Activated T-helper 9 cell treated with anti-CD3 and anti-CD28 coated beads, Interleukin-2, amount 50 U/mL, for 16 hours (primary cell): ENCODE results near the gene CDC37.
"Not testable (repeated sequence)": the region's sequence is repeated elsewhere in the genome, so short reads cannot be mapped to it uniquely, and the experiment has no call there.

ENCODE experiments used
- DNase-seq: peaks from one replicate; pipeline ENCODE4 v3.0.0-alpha.2; 2020; ENCODE audit warnings: low read depth

CDC37 gene

GRCh38 chr19:10395003-10395402, 8.3 kb downstream of the CDC37 start:
- no peak for DNase-seq

GRCh38 chr19:10393137-10393536, 10.2 kb downstream of the CDC37 start:
- no peak for DNase-seq

GRCh38 chr19:10392120-10392519, 11.2 kb downstream of the CDC37 start:
- no peak for DNase-seq

DNA sequence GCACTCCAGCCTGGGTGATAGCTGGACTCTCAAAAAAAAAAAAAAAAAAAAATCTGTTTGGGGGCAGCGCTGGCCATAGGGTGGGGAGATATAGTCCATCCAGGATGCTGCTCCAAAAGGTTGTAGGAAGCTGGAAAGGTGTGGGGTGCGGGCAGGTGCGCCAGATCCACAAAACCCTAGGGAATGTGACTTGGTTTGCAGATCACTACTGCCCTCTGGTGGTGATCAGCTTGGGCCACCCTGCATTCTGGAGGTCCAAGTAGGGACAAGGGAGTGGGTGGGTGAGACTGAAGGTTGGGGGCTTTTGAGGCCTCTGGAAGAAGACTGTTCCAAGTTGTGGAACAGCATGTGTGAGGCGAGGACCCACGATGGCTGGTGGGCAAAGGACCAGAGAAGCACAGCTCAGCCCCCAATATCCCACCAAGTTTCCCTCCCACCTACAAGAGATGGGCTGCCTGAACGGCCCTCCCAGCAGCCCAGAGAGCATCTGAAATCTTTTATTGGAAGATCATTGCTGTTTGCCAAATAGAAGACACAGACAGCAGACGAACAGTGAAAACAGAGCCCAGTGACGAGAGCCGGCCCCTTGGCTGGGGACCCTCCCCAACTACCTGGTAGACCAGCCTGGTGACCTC, 12.6 kb downstream of the CDC37 start:
- peak; percentile 52 for DNase-seq

DNA sequence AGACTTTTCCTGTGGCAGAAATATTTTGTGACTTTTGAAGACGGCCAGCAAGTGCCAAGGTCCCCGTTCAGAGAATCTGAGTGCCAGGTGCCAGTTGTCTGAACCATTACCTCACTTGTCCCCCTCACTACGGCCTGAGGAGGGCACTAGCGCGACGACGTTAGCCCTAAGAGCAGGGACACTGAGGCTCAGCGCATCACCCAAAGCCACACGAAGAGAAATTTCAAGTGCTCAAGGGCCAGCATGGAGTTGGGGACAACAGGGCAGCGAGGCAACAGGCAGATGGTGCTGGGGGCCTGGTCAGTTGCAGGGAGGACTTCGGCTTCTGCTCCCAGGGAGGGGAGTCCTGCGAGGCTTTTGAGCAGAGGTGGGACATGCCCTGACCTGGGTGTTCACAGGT, 13.5 kb downstream of the CDC37 start:
- no peak for DNase-seq

DNA sequence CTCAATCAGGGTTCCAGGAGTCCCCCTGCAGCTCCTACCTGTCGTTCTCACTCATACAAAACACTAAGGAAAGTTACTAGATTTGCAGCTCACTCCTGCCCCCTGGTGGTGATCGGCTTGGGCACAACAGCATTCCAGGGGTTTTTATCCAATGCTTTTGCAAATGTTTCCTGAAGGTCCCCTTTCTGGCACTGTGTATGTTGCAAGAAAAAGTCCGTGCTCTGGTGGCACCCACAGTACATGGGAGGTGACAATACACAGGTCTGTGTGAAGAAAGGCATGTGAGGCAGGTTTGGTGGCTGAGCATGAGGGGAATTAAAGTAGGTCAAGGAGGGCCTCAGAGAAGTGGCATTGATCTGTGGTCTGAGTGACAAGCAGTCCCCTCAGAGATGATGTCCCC, 14.4 kb downstream of the CDC37 start:
- DNase-seq = peak; percentile 75

- no peak for DNase-seq
These were observed 18.8 kb downstream of the CDC37 start for GRCh38 chr19:10384580-10384979.

DNA sequence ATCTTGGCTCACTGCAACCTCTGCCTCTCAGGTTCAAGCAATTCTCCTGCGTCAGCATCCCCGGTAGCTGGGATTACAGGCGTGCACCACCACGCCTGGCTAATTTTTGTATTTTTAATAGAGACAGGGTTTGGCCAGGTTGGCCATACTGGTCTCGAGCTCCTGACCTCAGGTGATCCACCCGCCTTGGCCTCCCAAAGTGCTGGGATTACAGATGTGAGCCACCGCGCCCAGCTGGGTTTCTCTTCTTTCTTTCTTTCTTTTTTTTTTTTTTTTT, 20.2 kb downstream of the CDC37 start:
- DNase-seq = not testable (repeated sequence)

- DNase-seq = peak; percentile 89
These were observed 22.8 kb downstream of the CDC37 start, which contains the start of gene TYK2 for GRCh38 chr19:10380313-10381102. Gene TYK2, minus strand, starts transcription at chr19:10380572. Its CDS starts 2,166 bp downstream, at chr19:10378406.

- DNase-seq = no peak
These were observed 23.4 kb downstream of the CDC37 start for GRCh38 chr19:10379880-10380312.

DNA sequence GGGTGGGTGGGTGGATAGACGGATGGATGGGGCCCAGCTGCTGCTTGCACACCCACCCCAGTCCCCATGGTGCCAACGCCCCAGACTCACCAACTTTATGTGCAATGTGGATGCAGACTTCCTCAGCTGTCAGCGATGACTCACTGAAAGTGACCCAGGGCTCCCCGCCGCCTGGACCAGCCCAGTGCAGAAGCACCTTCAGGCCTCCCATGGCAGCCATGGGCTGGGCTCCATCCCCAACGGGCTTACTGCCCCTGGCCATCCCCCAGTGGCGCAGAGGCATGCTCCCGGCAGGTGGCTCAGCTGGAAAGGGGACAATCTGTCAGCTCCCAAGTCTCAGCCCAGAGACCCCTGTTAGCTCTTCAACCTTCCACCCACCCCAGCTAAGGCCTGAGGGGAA, 25.2 kb downstream of the CDC37 start:
- DNase-seq = no peak

DNA sequence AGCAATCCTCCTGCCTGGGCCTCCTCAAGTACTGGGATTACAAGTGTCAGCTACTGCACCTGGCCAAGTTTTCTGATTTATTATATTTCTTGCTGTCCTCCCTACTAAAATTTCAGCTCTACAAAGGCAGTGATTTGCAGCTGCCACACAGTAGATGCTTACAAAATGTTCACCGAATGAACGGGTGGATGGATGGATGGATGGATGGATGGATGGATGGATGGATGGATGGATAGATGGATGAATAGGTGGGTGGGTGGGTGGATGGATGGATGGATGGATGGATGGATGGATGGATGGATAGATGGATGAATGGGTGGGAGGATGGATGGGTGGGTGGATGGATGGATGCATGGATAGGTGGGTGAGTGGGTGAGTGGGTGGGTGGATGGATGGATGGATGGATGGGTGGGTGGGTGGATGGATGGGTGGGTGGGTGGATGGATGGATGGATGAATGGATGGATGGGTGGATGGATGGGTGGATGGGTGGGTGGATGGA, 26.2 kb downstream of the CDC37 start:
- DNase-seq = not testable (repeated sequence)

GRCh38 chr19:10374931-10375330, 28.4 kb downstream of the CDC37 start:
- DNase-seq = no peak

DNA sequence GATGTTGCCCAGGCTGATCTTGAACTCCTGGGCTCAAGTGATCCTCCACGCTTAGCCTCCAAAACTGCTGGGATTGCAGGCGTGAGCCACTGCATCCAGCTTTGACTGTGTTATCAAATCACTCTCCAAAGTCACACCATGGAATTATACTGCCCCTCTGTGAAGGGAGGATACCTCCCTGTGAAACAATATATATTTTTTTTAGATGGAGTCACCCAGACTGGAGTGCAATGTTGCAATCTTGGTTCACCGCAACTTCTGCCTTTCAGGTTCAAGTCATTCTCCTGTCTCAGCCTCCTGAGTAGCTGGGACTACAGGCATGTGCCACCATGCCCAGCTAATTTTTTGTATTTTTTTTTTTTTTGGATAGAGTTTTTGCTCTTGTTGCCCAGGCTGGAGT, 30.7 kb downstream of the CDC37 start:
- no peak for DNase-seq

GRCh38 chr19:10368101-10368803, 35.1 kb downstream of the CDC37 start:
- DNase-seq = no peak

DNA sequence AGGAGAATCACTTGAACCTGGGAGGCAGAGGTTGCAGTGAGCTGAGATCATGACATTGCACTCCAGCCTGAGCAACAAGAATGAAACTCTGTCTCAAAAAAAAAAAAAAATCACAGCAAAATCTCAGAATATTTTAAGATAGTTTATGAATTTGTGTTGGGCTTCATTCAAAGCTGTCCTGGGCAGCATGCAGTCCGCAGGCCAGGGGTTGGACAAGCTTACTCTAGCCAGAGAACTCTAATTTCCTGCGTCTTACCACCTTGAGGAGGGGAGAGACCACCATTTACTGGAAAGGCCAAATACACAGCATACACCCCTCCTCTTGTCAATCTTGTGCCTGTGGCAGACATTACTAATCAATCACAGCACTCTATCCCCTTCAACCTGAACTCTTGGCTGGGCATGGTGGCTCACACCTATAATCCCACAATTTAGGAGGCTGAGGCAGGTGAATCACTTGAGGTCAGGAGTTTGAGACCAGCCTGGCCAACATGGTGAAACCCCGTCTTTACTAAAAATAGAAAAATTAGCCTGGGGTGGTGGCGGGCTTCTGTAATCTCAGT, 36.3 kb downstream of the CDC37 start:
- DNase-seq = not testable (repeated sequence)

- no peak for DNase-seq
These were observed 37.8 kb downstream of the CDC37 start for GRCh38 chr19:10365518-10365917.

- no peak for DNase-seq
These were observed 38.7 kb downstream of the CDC37 start for GRCh38 chr19:10364644-10365043.

DNA sequence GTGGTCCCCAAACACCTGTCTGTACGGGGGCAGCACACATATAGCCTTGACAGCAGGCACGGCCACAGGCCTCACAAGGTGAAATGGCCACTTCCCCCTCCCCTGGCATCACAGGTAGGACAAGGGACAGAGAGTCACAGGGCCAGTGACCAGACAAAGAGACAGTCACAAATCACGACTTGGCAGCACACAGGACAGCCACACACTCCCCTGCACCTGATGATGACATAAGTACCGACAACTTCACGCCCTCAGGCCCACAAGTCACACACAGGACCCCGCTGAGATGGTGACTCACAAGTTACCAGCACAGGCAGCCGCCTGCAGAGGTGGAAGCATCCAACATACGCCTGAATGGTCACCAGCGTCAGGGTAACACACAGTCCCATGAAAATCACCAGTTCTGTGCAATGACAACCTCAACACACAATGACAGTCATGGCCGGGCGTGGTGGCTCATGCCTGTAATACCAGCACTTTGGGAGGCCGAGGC, 39.5 kb downstream of the CDC37 start:
- DNase-seq = no peak

- DNase-seq = no peak
These were observed 41.1 kb downstream of the CDC37 start for GRCh38 chr19:10362259-10362658.

GRCh38 chr19:10361569-10362011, 41.8 kb downstream of the CDC37 start:
- DNase-seq = no peak

DNA sequence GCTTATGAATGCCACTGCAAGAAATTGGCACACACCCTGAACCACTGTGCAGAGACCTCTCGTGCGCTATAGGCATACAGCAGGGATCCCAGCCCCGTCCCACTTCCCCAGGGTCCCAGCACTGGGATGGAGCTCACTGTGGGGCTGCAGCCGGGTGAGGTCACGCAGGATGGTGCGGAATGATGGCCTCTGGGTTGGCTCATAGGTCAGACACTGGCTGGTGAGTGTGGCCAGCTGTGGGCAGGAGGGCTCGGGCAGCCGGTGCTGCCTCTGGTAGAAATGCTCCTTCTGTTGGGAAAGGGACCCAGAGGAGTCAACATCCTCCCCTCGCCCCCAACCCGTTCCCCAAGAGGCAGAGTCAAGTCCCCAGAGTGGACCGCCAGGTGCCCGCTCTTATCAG, 46.9 kb downstream of the CDC37 start:
- DNase-seq = no peak
